GM19452 (cell line): Measurements from ENCODE around the gene CTDSP1.

Experiments used
- ATAC-seq: cut with Tn5 transposase; IDR thresholded peaks from one replicate; pipeline ENCODE4 v1.9.1; 2021; ENCODE audit not compliant: unreplicated experiment

CTDSP1 gene

DNA sequence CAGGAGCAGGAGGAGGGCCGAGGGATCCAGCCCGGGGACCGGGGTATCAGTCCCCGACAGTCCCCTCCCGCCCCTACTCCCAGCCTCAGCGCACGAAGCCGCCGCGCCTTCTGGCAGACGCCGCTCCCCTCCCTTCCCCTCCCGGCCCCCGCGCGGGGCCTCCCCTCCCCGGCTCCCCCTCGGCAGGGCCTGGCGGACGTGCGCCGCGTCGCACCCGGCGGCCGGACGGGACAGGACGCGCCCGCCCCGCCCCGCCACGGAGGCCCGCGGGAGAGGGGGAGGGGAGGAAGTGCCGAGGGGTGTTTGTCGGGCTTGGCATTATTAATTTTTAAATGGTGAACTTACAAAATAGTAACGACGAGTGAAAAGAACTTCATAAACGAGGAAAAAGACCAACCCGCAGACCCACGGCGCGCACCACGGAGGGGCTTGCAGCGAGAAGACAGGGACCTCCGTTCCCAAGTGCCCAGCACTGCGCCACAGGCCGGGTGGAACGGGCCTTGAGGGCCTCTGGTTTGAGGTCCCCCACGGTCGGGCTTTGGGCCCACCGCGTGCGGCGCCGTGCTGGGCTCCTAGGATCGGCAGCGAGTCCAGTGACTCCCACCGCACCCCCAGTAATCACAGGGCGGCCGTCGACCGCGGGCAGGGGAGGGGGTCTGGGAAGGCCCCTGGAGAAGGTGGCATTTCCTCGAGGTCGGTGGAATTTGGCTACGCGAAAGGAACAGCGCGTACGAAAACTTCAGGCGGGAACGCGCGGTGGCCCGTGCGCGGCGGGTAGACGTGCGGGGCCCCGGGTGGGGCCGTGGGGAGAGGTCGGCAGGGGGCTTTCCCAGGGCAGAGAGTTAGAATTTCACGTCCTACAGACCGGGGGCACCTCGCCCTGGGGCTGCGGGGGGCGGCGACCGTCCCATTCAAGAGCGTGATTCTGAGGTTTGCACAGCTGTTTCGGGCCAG, 954 bp upstream of the CTDSP1 start:
- peak; percentile 23 for ATAC-seq

DNA sequence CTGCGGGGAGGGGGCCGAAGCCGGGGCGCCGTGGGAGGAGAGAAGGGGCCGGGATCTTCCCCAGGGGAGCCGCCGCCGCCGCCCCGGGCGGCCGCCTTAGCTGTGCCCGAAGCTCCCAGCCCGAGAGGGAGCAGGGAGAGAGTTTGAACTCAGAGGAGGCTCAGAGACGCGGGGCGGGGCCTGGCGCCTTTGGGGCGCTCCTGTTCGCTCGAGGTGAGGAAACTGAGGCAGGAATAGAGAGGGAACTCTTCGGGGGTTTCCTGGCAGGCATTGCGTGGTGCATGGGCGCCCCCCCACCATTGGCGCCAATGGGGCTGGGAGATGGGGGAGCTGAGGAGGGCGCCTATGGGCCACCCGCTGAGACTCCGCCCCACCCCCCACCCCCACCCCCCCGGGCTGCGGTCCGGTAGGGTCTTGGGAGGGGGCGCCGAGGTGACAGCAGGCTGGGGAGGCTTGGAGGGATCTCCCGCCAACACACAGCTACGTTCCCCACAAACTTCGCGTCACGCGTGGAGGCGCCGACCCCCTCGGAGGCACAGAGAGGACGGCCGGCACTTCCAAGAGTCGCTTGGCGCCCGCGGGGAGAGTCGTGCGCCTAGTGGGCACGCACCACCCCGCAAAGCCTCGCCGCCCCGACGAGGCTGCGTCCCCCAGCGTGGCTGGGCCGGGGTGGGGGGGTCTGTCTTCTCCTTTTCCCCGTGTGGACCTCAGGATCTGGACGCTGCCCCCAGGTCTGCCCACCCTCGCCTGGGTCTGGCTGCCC, 680 bp downstream of the CTDSP1 start:
- no peak for ATAC-seq

DNA sequence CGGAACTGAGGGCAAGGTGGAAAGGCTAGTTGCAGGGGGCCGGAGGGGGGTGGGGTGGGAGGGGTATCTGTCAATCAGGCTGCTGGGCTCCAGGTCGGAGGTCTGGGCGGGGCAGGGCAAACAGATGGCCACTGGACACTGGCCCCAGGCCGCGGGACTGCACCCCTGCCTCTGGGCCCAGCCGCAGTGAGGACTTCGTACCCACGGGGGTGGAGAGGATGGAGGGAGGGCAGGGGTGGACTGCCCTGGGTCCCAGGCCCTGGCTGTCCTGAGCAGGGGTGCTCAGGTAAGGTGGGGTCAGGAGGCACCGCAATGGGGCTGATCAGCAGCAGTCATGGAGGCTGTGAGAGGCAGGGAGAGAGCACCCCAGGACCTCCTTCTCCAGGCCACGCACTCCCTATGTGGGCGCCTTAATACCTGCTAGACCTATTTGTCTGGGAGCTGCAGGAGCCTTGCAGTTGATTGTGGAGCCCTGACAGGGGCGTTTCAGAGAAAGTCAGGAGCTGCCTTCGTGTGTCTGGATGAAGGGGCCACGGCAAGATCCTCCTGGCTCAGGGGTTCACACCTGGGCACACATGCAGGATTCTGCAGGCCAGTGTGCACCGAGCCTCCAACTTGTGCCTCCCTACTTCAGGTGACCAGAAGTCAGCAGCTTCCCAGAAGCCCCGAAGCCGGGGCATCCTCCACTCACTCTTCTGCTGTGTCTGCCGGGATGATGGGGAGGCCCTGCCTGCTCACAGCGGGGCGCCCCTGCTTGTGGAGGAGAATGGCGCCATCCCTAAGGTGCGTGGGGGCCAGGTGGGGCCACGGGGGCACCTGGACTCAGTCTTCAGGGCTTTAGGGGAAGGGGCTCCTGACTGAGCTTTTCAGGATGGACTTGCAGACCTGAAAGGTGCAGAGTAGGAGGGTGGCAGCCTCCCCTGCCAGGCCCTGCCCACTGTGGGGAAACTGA, 1.5 kb downstream of the CTDSP1 start:
- ATAC-seq = no peak

DNA sequence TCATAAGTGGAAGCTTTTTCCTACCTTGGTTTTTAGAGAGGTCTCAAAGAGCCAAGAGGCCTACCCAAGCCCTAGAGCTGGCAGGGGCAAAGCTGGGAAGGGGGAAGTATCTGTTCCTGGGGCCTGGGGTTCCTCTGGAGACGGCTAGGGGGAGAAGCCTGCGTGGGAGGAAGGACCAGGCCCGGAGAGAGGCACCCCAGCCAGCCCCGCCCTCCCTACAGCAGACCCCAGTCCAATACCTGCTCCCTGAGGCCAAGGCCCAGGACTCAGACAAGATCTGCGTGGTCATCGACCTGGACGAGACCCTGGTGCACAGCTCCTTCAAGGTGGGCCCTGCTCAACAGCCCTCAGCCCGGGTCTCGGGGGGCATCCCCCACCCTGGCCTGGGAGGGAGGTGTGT, 2.2 kb downstream of the CTDSP1 start:
- ATAC-seq = no peak

DNA sequence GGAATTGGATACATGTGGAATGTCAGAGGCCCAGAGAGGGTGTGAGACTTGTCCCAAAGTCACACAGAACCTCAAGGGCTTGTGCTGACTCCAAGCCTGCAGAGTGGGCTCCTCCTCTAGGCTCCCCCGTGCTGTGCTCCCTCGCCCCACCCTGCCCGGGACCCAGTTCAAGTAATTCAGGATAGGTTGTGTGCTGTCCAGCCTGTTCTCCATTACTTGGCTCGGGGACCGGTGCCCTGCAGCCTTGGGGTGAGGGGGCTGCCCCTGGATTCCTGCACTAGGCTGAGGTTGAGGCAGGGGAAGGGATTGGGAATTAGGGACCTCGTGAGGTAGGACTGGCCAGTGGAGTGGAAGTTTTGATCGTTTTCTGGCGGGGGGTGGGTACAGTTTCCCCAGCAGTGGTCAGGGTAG, 2.8 kb downstream of the CTDSP1 start:
- no peak for ATAC-seq

DNA sequence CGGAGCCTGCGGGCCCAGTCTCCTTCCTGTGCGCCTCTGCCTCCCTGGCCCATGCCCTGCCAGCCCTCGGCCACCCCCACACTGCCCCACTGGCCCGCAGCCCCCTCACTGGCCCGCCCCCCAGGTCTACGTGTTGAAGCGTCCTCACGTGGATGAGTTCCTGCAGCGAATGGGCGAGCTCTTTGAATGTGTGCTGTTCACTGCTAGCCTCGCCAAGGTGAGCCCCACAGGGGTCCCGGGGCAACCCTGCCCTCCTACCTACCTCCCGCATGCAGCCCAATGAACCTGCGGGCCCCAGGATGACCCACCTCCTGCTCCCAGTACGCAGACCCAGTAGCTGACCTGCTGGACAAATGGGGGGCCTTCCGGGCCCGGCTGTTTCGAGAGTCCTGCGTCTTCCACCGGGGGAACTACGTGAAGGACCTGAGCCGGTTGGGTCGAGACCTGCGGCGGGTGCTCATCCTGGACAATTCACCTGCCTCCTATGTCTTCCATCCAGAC, 3.3 kb downstream of the CTDSP1 start:
- no peak for ATAC-seq

DNA sequence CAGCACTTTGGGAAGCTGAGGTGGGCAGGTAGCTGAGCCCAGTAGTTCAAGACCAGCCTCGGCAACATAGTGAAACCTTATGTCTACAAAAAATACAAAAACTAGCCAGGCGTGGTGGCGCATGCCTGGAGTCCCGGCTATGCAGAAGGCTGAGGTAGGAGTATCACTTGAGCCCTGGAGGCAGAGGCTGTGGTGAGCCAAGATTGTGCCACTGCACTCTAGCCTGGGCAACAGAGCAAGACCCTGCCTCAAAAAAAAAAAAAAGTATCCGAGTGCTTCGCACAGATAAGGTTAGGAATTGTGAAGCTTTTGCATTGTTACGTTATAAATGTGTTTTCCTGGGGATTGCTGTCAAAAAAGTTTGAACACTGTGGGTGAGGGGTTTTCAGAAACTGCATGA, 4.1 kb downstream of the CTDSP1 start:
- ATAC-seq = no peak

DNA sequence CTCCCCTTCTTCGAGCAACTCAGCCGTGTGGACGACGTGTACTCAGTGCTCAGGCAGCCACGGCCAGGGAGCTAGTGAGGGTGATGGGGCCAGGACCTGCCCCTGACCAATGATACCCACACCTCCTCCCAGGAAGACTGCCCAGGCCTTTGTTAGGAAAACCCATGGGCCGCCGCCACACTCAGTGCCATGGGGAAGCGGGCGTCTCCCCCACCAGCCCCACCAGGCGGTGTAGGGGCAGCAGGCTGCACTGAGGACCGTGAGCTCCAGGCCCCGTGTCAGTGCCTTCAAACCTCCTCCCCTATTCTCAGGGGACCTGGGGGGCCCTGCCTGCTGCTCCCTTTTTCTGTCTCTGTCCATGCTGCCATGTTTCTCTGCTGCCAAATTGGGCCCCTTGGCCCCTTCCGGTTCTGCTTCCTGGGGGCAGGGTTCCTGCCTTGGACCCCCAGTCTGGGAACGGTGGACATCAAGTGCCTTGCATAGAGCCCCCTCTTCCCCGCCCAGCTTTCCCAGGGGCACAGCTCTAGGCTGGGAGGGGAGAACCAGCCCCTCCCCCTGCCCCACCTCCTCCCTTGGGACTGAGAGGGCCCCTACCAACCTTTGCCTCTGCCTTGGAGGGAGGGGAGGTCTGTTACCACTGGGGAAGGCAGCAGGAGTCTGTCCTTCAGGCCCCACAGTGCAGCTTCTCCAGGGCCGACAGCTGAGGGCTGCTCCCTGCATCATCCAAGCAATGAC, 4.8 kb downstream of the CTDSP1 start:
- ATAC-seq = no peak

DNA sequence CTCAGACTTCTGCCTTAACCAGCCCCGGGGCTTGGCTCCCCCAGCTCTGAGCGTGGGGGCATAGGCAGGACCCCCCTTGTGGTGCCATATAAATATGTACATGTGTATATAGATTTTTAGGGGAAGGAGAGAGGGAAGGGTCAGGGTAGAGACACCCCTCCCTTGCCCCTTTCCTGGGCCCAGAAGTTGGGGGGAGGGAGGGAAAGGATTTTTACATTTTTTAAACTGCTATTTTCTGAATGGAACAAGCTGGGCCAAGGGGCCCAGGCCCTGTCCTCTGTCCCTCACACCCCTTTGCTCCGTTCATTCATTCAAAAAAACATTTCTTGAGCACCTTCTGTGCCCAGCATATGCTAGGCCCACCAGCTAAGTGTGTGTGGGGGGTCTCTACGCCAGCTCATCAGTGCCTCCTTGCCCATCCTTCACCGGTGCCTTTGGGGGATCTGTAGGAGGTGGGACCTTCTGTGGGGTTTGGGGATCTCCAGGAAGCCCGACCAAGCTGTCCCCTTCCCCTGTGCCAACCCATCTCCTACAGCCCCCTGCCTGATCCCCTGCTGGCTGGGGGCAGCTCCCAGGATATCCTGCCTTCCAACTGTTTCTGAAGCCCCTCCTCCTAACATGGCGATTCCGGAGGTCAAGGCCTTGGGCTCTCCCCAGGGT, 5.5 kb downstream of the CTDSP1 start:
- no peak for ATAC-seq

DNA sequence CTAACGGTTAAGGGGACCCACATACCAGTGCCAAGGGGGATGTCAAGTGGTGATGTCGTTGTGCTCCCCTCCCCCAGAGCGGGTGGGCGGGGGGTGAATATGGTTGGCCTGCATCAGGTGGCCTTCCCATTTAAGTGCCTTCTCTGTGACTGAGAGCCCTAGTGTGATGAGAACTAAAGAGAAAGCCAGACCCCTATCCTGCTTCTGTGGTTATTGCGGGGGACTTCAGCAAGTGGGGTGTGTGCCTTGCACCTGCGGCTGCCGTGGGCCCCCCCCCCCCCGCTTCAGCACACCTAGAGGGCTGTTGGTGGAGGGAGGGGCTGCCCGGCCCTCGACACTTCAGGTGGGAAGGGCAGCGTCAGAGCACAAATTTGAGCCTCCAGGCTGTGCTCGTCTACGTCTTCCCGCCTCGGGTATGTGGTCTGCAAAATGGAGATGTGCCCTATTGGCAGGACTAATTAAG, 6.1 kb downstream of the CTDSP1 start:
- ATAC-seq = peak; percentile 1

DNA sequence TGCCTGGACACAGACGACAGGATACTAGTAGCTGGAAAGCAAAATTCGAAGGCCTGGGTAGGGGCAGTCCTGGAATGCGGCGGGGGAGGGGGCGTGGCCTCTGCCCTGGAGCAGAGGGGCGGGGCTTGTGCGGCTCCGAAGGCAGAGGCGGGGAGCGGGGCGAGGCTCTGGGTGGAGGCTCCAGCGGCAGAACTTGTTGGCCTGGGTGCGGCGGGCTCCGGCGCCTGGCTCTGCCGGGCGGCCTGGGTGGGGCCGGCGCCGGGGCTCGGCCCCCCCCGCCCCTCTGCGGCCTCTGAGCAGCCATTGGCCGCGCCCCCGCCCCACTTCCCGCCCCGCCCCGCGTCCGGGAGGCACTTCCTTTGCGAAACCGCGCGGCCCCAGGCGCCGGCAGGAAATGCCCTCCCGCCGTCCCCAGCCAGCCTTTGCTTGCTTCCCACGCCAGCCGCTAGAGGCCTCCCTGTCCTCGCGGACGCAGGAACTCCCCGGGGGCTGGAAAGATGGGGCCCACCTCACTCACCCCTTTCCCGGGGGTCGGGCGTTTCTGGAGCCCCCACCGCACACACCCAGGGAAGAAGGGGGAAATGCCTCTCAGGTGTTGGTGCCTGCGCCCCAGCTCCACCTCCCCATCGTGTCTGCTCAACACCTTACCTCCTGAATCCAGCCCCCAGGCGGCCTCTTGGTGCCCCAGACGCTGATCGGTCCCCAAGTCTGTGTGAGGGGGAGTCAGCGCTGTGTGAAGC, 6.7 kb downstream of the CTDSP1 start:
- peak; percentile 82 for ATAC-seq

DNA sequence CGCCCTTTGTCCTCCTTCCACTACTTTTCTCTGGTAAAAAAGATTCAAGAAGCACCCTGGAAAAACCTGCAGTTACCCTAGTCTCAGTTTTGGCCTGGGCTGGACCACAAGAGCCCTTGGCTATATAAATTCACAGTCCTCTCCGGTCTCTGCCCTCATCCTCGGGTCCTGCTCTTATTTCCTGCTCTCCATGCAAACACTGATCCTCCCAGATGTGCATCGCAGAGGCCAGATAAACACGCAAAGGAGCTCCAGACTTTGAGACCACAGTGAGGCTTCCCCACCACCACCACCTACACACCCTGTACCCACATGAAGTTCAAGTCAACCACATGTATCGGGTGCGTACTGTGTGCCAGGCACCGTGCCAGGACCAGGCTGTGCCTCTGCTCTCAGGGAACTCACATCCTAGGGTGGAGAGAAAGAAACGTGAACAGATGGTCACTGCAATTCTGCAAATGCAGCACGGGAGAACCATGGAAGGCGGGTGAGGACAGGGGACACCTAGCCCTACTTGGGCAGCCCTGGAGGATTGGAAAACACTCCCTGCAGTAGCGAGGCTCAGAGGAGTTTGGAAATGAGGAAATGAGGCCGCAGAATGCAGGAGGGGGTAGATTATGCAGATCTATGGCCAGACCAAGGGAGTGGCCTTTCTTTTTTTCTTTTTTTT, 7.4 kb downstream of the CTDSP1 start:
- no peak for ATAC-seq

DNA sequence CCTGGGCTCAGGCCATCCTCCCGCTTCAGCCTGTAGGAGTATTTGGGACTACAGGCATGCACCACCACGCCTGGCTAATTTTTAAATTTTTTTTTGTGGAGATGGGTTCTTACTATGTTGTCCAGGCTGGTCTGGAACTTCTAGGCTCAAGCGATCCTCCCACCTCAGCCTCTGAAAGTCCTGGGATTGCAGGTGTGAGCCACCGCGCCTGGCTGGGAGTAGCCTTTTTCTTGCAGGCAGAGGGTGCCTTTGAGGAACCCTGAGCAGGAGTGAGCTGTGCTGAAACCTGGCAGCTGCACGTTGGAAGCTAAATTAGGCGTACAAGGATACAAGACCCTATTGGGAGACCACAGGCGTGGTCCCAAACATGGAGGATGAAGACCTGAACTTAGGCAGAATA, 8.0 kb downstream of the CTDSP1 start:
- ATAC-seq = no peak

DNA sequence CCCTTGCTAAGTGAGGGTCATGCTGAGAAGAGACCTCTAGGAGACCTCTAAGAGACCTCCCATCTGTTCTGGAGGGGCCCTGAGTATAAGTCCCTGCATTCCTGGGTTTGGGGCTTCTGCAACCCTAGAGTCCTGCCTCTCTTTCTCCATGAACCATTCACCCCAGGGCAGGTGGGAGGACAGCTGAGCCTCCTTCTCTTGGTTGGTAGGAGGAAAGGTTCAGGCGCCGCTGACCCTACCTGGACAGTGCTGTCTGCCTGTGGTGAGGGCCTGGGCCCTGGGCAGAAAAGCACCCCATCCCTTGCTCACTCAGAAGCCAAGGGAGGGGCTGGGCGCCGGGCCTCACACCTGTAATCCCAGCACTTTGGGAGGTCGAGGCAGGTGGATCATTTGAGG, 18.7 kb downstream of the CTDSP1 start:
- ATAC-seq = no peak

DNA sequence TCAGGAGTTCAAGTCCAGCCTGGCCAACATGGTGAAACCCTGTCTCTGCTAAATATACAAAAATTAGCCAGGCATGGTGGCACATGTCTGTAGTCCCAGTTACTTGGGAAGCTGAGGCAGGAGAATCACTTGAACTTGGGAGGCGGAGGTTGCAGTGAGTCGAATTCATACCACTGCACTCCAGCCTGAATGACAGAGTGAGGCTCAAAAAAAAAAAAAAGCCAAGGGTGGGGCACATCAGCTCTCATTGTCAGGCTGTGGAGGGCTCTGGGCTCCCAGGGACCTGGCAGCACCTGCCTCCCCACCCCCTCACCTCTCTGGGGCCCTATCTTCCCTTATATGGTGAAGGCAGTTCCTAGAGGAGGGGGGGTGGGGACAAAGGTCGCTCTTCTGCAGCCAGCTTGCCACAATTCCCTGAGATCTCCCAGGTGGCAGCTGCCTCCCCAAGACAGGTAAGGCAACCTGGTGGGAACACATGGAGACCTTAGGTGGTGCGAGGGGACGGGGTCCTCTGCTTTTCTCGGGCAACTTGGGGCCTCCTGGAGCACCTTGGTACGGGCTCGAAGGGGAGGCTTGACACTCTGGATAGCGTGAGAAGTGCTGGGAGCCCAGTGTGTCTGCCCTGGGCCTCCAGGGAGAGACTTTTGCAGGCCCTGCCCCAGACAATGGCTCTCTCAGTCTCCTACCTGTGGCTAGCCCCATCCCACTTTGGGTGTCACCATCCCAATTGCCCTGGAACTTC, 19.2 kb downstream of the CTDSP1 start, which contains the start of gene VIL1:
Gene VIL1 (plus strand): TSS at position 407 of the 742 bp plus-strand sequence. CDS start 4,656 bp downstream, outside the sequence.
- ATAC-seq = no peak

DNA sequence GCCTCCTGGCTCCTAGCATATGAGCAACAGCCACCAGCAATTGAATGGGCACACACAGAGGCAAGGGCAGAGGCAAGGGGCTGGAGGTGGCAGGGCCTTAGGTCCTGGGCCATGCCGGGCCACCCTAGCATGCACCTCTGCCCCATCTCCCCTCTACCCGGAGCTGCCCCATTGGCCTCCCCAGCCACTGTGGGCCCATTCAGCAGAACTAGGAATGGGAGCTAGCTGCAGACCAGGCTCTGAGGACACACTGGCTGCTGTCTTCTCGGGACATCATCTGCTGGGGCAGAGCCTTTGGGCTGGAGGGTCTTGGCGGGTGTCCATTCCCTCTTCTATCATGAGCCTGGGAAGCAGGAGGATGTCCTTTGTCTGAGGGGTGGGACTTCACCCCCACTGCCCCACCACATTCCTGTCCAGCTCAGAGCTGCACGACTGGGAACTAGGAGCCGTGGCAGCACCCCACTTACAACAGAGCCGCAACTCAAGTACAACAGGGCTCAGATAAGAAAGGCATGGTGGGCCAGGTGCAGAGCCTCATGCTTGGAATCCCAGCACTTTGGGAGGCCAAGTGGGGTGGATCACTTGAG, 20.1 kb downstream of the CTDSP1 start:
- no peak for ATAC-seq

DNA sequence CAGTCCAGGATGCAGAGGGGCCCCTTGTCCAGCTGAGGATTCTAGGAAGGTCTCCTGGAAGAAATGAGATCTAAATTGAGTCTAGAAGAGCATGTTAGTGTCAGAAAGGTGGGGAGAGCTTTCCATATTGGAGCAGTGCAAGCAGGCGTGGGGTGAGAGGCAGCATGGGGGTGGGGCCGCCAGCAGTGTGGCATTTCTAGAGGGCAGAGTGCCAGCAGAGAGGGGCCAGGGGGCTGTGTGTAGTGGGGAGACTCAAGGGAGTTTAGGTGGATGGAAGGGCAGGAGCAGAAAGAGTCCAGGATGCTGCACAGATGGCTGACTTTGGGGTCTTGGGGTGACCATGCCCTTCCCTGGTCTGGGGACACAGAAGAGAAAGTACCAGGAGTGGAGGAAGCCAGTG, 21.4 kb downstream of the CTDSP1 start:
- ATAC-seq = no peak
